NCI-H2196 (cell line): ENCODE data around the gene MAP3K5.
A peak's percentile ranks its signal among the peaks of the same experiment; 100 is the strongest.

ENCODE experiments used
- DNase-seq: peaks from one replicate; lab custom pipeline; 2025; ENCODE audit not compliant: unreplicated experiment; lab: John Stamatoyannopoulos, UW

Gene MAP3K5

DNA sequence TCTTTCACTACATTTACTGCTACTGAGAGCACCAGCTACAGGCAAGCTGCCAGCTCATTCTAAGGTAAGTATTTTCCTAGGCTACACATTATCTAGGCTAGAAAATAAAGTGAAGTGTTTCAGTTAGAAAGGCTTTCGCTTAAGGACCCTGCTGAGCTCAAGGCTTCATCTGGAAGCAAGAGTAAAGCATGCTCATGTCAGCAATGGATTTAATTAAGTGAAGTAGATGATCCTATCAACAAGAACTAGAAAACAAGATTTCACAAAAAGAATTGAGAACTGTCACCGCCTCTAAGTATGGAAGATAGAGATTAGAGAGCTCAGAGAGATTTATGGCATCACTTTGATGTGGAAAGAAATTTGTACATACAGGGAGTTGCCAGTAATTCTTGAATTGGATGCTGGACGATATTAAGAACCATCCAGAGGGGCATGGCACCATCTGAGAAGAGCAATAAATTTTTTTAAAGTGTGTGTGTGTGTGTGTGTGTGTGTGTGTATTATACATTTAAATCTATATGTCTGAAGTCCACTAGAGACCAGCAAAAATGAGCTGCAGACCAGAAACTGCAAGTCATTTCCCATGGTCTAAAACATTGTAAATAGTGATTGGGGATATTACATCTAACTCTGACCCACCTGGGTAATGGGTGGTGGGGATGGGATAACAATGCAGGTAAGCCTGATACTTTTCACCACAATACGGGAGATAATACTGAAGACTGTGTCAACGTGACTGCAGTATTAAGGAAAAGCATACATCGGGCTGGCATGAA, 136.8 kb downstream of the MAP3K5 start:
- no peak for DNase-seq

GRCh38 chr6:136654086-136654485, 138.2 kb downstream of the MAP3K5 start:
- DNase-seq = no peak

DNA sequence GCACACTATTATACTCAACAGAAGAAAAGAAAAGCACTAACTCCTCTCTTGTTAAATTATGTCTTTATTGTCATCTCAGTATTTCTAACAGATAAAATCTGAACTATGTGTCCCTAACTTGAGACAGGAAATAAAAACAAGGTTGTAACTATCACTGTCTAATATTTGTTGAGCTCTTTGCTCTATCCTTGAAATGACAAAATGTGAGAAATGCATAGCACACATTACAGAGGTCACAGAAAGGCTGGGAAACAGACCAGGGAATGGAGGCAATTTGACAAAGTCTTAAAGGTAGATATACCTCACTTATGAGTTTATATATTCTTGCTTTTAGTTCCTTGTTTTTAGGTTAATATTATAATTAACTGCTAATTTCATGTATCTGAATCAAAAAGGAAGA, 139.6 kb downstream of the MAP3K5 start:
- DNase-seq = no peak

GRCh38 chr6:136651982-136652381, 140.3 kb downstream of the MAP3K5 start:
- no peak for DNase-seq

- DNase-seq = no peak
These were observed 144.9 kb downstream of the MAP3K5 start for GRCh38 chr6:136647363-136647852.

GRCh38 chr6:136646377-136646776, 145.9 kb downstream of the MAP3K5 start:
- no peak for DNase-seq

DNA sequence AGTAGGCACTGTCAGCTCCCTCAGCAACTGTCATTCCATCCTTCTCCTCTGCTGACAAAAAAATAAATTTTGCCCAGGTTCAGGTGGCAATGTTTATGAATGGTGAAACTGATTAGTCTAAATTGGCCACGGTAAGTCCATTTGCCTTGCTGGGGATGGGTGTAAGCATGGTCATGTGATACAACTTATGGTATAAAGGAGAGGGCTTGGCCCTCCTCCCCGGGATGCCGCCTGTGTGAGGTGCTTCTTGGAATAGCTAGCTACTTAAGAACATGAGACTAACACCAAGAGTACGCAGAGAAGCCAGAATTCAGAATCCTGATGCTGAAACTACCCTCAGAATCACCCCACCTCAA, 147.7 kb downstream of the MAP3K5 start:
- DNase-seq = no peak

DNA sequence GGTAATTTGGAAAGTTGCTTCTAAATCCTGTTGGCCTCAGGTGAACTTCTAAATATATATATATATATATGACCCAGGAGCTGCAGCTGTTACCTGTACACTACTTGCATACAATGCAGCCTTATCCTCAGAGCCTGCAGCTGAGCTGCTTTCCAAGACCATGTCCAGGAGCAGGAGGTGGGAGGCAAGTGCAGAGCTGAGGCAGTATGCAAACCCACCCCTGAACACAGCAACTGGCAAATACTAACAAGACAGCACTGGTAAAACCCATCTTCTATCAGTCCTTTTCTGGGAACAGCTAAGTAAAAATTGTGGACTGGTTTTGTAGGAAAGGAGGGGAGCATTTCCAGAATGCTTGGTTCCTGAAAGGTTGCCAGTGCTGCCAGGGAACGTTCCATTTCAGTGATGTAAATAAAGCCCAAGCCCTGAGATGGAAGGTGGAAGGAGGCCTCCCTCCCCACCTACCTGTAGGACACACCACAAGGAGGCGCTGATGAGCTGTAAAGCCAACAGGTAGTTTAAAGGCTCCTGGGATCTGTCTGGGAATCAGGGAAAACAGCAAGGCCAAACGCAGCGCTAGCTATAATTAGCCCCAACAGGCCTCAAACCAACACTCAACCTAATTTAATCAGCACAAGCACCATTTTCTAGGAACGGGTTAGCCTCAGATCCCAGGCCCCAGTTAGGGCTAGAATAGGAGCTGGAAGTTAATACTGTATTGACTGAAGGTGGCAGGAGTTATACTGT, 148.3 kb downstream of the MAP3K5 start:
- peak; percentile 94 for DNase-seq

GRCh38 chr6:136641873-136642465, 150.3 kb downstream of the MAP3K5 start:
- DNase-seq = no peak

DNA sequence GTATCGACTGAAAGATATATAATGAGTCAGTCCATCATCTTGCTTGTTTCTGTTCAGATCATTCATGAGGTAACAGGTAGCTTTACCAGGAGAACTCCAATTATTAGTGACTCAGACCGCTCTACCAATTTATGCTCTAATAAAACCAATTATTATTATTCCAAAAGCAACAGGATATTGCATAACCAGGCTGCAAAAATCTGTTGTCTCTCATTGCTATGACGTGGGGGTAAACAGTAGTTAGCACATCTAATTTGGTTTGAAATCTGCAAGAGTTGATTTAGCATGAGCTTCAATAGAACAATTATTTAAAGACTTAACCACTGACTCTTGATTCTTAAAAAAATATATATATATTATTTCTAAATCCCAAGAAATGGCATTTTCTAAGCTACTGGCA, 151.1 kb downstream of the MAP3K5 start:
- no peak for DNase-seq

GRCh38 chr6:136640132-136640915, 152.0 kb downstream of the MAP3K5 start:
- DNase-seq = no peak

- no peak for DNase-seq
These were observed 152.6 kb downstream of the MAP3K5 start for GRCh38 chr6:136639702-136640101.

- DNase-seq = no peak
These were observed 156.7 kb downstream of the MAP3K5 start for GRCh38 chr6:136635615-136636014.

DNA sequence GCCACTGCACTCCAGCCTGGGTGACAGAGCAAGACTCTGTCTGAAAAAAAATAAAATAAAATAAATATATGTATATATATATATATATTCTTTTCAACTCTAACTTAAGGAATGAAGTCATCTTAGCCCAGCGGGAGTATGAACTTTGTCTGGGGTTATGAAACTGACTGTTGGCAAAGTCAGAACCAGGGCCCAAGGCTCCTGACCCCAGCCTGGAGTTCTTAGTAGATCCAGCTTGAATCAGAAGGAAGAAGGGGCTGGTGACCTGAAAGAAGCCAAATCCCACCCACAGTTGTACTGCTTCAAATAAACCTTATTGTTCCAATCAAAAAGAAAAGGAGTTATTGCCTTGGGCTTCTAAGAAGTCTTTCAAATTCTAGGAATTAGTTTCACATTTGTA, 158.9 kb downstream of the MAP3K5 start:
- no peak for DNase-seq

- no peak for DNase-seq
These were observed 163.3 kb downstream of the MAP3K5 start for GRCh38 chr6:136628996-136629395.

- DNase-seq = no peak
These were observed 165.1 kb downstream of the MAP3K5 start for GRCh38 chr6:136627191-136627590.

- no peak for DNase-seq
These were observed 167.0 kb downstream of the MAP3K5 start for GRCh38 chr6:136625293-136625692.

- DNase-seq = no peak
These were observed 167.9 kb downstream of the MAP3K5 start for GRCh38 chr6:136624347-136624746.

DNA sequence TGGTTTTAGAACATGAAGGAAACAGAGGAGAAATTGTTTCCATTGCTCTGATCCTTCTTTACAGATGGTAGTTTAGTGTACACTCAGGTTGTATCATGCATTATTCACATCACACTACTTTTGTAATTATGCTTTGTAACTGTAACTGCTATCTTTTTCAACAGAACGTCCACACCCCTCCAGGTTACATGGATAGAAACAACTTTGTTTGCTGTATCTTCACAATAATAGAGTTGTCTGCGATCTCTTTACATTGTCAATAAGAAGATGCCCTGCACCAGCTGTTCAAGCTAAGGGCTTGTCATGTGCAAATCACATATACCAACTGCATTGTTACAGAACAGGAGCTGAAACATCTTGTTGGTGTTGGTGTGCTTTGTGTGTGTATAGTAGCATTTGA, 174.2 kb downstream of the MAP3K5 start:
- DNase-seq = no peak

GRCh38 chr6:136616527-136616926, 175.8 kb downstream of the MAP3K5 start:
- DNase-seq = no peak

- DNase-seq = no peak
These were observed 177.3 kb downstream of the MAP3K5 start for GRCh38 chr6:136614994-136615393.
